NCI-H446 (cell line): Measurements from ENCODE around the gene TPO.

Experiments used
- DNase-seq, 2 experiments: peaks; one replicate each; lab custom pipeline; 2025; lab: John Stamatoyannopoulos, UW

The TPO gene

DNA sequence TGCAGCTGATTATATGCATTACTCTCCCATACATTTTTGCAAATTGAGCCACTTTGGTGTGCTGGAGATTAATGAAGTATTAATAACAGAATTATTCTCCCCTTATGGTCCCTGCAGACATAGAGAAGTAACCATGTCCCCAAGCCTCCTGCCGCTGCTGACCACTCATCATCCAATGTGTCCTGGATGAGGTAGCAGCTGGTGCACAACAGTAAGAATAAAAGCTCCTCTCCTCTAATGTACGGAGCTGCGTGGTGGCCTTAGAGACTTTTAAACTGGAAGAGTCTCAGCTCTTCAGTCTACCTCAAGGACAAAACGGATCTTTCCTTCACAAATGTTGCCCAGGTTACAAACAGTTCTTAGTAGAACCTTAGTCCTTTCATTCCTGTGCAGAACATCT, 37.7 kb downstream of the TPO start:
- DNase-seq, result no peak

DNA sequence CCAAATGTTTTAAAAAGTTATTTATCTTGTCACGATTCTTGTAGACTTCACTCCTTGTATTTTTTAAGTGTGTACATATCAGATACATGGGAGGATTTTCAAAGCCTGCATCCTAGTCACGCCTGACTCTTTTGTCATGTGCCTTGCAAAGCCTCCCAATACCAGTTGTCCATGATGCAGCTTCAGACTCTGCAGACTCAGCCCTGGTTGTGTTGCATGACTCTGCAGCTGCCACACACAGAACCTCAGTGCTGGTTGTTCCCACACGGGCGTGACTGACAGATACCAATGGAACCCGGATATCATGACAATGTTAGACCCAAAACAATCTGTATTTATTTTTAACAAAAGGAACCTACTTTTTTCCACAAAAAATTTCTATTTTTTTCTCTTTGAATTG, 38.2 kb downstream of the TPO start:
- DNase-seq, result no peak

DNA sequence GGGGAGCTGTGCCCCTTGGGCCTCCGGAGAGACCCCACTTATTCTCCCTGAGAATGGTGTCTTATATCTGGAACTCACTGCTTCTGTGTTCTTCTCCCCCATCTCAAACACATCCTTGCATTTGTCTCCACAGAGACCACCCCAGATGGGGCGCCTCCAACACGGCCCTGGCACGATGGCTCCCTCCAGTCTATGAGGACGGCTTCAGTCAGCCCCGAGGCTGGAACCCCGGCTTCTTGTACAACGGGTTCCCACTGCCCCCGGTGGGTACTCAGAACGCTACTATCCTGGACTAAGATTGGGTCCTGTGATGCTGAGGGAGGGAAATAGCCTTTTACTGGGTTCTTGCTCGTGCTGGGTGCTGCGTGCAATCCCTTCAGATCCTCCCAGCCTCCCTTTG, 40.3 kb downstream of the TPO start:
- DNase-seq, result no peak

DNA sequence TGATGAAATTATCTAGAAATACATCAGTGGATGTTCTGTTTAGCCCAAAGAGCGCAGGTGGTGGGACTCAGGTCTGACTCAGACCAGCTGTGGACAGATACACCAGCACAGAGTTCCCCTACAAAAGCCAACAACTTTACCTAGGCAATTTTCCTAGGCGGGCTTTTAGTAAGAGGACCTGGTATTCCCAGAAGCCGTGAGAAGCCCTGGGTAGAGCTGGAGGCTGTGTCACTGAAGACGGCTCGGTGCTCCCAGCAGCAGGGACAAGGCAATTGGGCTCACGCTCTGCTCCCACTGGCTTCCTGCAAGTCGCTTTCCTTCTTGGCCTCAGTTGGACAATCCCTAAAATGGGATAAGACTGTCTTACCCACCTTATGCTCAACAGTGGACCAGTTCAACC, 41.1 kb downstream of the TPO start:
- no peak for DNase-seq

DNA sequence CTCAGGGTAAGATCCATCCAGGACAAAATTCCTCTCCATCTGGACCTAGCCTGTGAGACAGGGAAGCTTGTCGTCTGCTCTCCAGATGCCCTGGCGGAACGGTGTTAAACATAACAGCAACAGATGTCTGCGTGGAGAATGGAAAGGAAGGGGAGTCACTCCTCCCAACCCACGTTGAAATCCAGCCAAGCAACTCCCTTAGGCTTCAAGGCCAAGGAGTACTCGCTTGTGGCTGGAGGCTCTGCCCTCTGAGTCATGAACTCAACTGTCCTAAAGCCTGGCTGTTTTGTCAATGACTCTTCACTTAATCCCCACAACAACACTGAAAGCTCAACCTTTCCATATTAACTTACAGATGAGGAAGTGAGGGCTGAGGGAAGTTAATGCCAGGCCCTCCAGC, 42.2 kb downstream of the TPO start:
- no peak for DNase-seq

DNA sequence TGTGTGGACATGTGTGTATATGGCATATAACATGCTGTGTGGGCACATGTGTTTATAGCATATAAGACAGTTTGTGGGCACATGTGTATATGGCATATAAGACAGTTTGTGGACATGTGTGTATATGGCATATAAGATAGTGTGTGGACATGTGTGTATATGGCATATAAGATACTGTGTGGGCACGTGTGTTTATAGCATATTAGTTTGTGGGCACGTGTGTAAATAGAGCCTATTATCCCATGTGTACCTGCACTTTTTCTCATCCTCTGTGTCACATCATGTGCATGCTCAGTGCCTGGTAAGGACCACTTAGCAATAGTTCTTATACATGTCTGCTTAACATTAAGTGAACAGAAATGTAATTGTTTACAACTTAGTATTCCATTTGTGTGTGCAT, 45.2 kb downstream of the TPO start:
- DNase-seq, result no peak

DNA sequence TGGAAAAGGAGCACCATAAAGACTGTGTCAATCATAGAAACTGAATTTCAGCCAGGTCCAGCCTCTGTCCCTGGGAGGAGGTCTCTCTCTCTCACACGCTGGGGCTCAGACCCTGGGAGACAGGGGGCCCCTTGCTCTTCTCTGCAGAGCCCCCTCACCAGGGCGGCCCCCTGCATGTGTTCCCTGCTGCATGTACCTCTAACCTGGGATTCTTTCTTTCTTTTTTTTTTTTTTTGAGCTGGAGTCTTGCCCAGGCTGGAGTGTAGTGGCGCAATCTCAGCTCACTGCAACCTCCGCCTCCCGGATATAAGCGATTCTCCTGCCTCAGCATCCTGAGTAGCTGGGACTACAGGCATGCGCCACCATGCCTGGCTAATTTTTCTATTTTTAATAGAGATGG, 46.5 kb downstream of the TPO start:
- DNase-seq, result no peak

DNA sequence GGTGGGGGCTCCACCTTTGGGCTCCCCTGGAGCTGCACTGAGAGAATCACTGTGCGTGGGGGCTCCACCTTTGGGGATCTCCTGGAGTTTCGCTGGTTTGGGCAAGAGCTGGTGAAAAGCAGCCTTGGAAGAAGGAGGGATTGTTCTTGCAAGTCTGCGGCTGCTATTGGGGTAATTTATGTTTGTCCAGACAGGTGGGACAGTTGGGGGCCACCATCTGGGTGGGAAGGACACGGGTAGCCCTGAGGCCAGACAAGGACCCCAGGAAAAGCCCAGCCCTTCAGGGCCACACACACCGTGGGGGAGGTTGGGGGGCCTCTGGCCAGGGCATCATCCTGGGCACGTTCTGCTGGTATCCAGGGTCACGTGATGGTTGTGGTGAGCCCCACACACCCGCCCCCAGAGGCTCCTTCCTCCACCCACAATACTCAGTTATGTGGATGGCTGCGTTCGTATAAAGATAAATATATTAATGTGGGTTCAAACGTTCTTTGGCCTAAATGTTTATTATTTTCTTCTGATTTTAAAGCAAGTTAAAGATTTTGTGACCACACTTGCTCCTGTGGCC, 47.7 kb downstream of the TPO start:
- no peak for DNase-seq

DNA sequence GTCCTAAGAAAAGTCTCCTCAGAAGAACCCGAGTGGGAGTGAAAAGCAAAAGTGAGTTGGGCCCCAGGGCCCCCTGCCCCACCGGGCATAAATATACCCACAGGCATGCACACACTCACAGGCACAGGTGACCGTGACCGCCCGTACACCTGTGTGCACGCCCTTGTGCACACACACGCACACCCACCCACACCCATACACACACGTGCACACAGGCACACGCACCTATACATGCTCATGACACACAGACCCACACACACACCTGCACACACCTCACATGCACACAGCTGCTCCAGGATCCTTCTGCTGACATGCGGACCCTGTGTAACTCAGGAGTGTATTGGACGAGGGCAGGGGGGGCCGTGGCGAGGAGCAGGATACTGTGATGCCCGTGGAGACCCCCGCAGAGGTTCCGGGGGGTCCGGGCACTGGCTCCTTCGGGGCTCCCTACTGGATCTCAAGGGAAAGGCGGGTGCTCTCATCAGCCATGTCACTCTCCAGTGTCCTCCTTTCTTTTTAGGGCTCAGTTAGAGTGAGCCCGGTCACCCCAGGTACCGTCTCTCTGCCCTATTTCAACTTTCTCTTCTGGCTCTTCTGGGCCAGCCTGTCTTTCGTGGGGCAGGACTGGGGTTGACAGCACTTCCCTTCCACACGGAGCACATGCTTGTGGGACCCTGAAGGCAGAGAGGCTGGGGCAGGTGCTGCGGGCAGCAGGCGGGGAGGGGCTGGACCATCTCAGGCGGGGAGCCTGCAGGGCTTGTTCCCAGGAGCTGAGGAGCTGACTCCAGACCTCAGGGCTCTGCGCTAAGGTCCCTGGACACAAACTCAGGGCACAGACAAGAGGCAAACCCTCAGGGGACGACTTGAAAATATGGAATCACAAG, 48.5 kb downstream of the TPO start:
- DNase-seq, result no peak

DNA sequence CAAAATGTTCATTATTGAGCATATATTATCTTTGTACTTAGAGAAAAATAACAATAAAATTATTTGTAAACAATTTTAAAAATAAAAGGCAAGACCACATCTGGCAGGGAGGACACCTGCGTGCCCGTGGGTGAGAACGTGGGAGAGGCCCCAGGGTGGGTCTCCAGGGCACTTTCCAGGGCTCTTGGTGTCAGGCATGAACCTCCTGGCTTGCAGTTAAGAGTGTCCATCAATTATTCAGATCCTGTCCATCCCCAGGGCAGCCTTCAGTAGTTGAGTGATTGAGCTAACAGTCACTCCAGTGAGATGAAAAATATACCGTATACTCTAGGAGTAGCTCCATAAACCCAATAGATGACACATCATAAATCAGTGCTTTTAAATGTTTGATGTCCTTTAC, 49.7 kb downstream of the TPO start:
- DNase-seq, result no peak

DNA sequence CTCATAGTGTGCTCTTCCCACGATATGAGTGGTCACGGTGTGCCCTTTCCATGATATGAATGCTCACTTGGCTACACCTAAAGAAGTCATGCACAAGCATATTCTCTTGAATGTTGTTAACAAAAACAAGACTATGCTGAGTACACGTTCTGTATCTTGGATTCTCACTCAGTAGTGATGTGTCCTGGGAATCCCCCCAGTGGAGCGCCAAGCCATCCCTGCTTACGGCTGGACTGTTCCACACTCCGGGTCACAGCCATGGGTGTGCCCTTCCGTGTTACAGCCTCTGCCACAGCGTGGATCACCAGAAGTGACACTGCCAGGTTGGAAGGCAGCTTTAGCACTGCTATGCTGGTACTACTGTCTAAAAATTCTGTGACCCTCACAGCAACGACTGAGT, 59.1 kb downstream of the TPO start:
- no peak for DNase-seq

DNA sequence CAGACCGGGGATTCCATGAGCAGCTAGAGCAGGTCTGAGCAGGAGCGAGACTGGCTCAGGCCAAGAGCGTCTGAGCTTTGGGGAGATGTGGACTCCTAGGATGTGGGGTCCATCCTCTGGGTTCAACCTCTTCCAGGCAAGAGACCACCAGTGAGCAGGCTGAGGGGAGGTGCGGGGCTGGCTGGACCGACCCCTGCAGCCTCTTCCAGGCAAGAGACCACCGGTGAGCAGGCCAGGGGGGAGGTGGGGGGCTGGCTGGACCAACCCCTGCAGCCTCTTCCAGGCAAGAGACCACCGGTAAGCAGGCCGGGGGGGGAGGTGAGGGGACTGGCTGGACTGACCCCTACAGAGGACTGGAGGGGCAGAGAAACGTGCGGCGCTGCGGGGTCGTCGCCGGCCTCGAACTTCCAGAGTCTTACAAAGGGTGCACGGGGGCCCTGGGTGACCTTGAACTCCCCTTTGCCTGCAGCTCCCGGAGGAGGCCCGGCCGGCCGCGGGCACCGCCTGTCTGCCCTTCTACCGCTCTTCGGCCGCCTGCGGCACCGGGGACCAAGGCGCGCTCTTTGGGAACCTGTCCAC, 63.4 kb downstream of the TPO start:
- DNase-seq, result no peak

DNA sequence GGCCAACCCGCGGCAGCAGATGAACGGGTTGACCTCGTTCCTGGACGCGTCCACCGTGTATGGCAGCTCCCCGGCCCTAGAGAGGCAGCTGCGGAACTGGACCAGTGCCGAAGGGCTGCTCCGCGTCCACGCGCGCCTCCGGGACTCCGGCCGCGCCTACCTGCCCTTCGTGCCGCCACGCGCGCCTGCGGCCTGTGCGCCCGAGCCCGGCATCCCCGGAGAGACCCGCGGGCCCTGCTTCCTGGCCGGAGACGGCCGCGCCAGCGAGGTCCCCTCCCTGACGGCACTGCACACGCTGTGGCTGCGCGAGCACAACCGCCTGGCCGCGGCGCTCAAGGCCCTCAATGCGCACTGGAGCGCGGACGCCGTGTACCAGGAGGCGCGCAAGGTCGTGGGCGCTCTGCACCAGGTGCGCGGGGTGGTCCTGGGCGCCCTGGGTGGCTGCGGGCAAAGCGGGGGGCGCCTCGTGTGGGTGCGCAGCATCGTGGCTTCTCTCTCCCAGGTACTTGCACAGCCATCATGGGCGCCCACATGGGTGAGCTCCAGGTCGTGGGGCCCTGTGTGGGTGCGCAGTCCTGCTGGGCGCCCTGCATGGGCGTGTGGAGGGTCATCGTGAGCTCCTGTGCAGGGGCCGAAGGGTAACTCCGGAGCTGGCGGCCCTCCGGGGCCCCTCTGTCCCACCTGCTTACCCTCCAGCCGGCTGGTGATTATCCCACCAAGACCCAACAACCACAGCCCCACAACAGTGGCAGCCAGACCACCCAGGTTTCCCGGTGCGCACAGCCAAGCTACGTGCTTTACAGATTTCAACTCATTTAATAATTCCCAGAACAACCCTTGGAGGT, 64.2 kb downstream of the TPO start:
- DNase-seq, result no peak

DNA sequence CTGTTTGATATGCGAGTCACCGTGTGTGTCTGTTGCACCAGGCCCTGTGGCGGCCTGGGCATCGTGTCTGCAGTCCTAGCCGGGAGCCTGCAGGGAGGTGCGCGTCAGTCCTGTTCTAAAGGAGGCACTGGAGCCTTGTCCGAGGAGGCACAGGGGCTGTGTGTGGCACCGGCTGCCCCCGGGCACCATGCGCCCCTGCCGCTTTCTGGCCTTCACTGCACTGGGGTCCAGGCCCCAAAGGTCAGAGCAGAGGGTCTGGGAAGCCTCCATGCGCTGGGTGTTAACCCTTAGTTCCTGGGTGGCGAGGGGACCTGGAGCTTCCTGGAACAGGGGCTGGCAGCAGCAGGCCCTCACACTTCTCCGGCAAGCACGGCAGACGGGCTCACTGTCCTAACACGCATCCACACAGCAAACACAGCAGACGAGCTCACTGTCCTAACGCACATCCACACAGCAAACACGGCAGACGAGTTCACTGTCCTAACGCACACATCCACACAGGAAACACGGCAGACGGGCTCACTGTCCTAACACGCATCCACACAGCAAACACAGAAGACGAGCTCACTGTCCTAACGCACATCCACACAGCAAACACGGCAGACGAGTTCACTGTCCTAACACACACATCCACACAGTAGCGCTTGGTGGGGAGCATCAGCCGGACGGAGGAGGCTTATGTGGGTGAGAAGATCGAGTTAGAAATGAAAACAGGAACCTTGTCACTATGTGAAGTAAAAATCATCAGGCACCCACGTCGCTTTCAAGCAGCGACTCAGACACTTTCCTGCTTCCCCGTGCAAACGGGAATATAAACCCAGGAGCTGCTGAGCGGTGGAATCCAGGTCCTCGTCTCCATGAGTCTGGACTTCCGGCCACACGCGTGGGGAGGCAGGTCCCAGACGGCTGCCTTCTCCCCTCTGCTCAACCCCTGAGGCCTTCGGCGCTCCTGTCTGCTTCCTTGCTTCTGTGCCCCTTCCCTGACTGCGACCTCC, 65.3 kb downstream of the TPO start:
- no peak for DNase-seq

DNA sequence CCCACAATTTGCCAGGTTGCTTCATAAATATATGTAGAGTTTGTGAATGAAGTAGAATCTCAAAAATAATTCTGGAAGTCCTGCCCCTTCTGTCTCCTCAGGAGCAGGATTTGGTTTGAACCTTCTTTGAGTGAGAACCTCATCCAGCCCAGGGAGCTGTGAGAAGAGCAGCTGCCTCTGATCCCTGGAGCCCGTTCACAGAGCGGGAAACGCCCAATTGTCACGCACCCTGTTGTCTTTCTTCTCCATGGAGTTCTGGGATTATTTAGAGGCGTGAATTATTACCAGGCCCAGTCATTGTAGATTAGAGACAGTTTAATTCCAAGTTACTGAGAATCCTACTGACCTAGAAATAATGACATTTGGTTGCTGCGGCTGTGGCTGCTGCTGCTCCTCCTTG, 66.1 kb downstream of the TPO start:
- DNase-seq, result no peak

DNA sequence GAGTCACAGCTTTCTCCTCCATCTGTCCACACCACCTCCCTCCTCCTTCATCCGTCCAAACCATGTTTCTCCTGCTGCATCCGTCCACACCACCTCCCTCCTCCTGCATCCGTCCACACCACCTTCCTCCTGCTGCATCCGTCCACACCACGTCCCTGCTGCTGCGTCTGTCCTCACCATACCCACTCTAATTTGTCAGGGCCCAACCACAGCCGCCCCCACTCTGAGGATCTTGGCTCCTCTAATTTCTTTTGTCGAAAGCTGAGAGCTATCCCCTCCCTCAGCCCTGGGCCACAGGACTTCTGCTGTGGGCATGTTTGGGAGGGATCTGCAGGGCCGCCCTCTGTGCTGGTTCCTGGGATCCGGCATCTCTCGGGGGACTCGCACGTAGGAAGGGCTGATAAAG, 67.4 kb downstream of the TPO start:
- no peak for DNase-seq

DNA sequence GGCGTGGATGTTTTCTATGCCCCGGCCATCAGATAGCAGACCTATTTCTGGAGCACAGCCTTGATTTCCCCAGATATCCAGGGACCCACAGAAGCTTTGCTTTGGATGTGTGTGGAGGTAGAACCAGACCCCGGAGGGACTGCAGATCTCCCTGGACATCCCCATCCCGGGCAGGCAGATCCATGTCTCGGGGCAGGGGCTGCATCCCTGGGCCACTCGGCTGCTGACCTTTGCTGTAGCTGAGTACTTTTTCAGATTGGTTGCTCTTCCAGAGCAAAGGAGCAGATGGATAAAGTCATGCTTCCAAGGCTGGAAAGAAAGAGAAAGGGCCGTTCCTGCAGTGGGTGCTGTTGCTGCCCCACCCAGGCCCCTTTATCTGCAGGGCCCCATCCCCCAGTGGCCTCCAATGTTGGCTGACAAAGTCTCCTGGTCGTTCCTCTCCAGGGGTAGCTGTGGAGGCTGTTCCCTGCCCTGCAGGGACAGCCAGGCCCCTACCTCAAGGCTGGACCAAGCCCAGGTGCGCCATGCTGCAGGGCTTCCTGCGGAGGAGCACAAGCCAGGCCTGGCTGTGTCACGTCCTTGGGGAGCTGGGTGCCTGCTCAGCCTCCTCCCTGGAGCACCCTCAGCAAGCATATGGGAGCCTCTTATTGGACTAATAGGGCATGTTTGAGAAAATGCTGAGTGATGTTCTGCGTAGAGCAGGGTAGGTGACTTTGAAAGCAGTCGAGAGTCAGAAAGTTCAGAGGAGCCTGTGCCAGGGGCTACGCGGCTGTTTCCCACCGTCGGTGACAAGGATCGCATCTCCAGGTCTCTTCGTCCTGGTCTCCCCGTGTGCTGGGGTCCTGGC, 68.4 kb downstream of the TPO start:
- DNase-seq, result no peak

DNA sequence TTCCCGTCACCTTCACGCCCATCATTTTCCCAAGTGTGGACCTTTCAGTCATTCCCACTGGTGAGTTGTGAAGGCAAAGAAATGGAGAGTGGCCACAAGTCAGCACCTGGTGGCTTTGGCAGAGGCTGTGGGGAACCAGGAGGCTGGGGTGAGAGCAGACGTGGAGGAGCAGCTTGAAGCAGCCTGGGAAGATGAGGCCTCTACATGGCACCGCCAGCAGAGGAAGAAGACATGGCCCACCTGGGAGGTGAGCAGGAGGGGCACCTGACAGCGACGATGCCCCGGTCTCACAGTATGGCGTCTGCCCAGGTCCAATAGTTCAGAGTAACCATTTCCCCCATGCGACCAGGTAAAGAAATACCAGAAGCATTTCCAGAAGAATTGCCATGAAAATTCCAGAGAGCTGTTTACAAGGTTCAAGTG, 69.0 kb downstream of the TPO start:
- no peak for DNase-seq

DNA sequence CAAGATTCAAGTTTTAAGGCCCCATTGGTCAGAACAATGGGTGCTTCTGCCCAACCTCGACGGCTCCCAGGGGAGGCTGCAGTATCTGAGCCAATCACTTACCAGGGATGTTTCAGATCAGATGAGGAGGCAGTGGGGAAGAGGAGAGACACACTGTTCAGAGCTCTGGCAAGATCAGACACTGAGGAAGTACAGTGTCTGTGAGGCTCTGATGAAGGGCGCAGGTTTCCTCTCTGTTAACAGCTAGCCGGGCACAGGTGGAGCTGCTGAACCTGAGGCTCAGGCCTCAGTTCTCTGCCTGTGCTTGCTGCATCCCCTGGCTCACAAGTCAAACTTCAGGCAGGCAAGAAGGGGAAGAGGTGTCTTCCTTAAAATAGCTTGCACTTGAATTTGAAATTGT, 69.7 kb downstream of the TPO start:
- no peak for DNase-seq

DNA sequence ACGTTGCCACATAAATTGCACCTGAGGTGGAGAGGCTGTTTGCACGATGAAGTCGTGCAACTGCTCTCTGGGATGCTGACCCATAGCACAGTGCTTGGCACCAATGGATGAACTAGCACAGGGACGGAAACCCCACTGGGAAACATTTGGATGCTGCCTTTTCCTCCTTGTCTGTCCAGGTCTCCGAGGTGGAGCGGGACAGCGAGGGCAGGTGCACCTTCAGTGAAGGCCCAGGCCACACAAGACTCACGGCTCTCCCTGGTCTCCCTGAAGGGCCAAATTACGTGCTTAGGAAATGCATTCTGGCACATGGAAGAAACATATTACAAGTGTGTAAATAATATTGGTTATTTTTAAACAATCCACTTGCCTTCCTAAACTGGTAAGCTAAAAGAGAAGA, 70.3 kb downstream of the TPO start:
- DNase-seq, result no peak
